ENCODE data around the gene DOC2B. TPM values are rescaled to one million over a fixed set of nuclear protein-coding genes. Genes with fewer than 3 reads are reported as not detected.
A peak's percentile ranks its signal among the peaks of the same experiment; 100 is the strongest.
"Not testable (repeated sequence)": the region's sequence is repeated elsewhere in the genome, so short reads cannot be mapped to it uniquely, and the experiment has no call there.

Gene DOC2B
- total RNA-seq, 1 donor from 2014 or later = 59.6 TPM

GRCh38 chr17:144936-145670, 36.3 kb downstream of the DOC2B start:
- H3K27ac Mint-ChIP-seq = no peak overlapping the region
- no peak for TF ChIP-seq CTCF (IDR thresholded peaks at IDR 0.05; ENCODE audit: unreplicated experiment)
- H3K4me3 Mint-ChIP-seq = no peak overlapping the region
- no peaks in the 10 kb centered on the region for H3K9me3 Mint-ChIP-seq
- DNase-seq (ENCODE audit: low spot score in 2 of 2, unreplicated experiment in 2 of 2) = peak in 1 of 2 experiments; percentile 34
- H3K36me3 Mint-ChIP-seq = peaks cover 7% of the 10 kb centered on the region
- no peaks in the 10 kb centered on the region for H3K27me3 Mint-ChIP-seq (ENCODE audit: low read depth)
- H3K4me1 Mint-ChIP-seq = no peaks in the 10 kb centered on the region

DNA sequence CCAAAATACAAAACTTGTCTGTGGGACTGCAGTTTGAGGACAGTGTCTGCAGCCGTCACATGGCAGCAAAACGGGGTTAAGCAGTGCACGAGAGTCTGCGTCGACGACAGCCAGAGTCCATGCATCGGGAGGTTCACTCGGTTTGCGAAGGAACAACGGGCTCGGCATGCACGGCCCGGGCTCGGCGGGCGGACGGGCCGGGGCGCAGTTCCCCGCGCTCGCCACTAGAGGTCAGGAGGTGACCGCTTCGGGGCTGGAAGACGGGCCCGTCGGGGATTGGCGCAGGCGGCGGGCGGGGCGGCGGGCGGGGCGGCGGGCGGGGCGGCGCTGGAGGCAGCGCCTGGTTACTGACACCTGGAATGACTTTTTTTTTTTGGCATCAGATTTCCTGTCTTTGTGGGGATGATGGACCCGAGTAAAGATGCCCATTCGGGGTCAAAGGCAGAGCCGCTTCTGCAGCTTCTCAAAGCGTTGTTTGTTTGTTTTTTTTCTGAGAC, 37.6 kb downstream of the DOC2B start:
- peaks cover 8% of the 10 kb centered on the region for H3K27me3 Mint-ChIP-seq (ENCODE audit: low read depth)
- H3K36me3 Mint-ChIP-seq = peaks cover 3% of the 10 kb centered on the region
- DNase-seq (ENCODE audit: low spot score in 2 of 2, unreplicated experiment in 2 of 2) = peak; percentile 71 to 97
- no peaks in the 10 kb centered on the region for H3K9me3 Mint-ChIP-seq
- no peaks in the 10 kb centered on the region for H3K4me1 Mint-ChIP-seq
- no peak overlapping the region for H3K4me3 Mint-ChIP-seq
- TF ChIP-seq CTCF (IDR thresholded peaks at IDR 0.05; ENCODE audit: unreplicated experiment) = peak; percentile 96
- no peak overlapping the region for H3K27ac Mint-ChIP-seq

DNA sequence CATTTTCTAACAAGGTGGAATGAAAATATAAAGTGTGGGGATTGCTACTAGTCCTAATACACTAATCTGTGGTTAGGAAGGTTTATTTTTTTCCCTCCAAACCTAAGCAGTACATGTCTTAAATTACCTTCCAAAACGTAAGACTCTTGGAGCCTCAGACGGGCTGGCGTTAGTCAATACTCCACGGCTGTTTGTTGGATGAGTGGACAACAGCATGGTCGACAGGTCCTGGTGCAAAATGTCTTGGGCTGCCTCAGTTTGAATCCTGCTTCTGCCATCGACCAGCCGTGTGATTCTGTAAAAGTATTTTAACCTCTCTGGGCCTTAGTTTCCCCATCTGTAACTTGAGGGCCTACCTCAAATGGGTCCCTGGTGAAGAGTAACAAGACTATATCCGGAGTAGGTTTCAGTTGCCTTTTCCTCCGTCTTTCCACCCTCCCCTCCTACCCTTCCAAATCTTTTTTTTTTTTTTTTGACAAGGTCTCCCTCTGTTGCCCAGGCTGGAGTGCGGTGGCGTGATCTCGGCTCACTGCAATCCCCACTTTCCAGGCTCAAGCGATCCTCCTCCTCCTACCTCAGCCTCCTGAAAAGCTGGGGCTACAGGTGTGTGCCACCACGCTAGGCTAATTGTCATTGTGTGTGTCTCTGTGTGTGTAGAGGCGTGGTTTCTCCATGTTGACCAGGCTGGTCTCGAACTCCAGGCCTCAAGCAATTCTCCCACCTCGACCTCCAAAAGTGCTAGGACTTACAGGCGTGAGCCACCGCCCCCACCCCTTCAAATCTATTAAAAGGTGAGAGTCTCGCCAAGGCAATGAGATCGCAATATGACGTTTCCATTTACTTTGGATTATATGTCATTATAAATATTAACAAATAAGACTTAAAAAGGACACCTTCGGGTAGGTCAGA, 38.3 kb downstream of the DOC2B start:
- DNase-seq (ENCODE audit: low spot score in 2 of 2, unreplicated experiment in 2 of 2) = peak in 1 of 2 experiments; percentile 27
- Mint-ChIP-seq H3K9me3 (no peaks in the 10 kb centered on the region), H3K36me3 (no peaks in the 10 kb centered on the region), H3K4me3 (no peak overlapping the region), H3K27me3 (ENCODE audit: low read depth) (peaks cover 8% of the 10 kb centered on the region), H3K4me1 (no peaks in the 10 kb centered on the region), H3K27ac (no peak overlapping the region)
- no peak for TF ChIP-seq CTCF (IDR thresholded peaks at IDR 0.05; ENCODE audit: unreplicated experiment)

- Mint-ChIP-seq H3K27me3 (ENCODE audit: low read depth) (peaks cover 8% of the 10 kb centered on the region), H3K27ac (no peak overlapping the region), H3K4me1 (no peaks in the 10 kb centered on the region), H3K36me3 (no peaks in the 10 kb centered on the region), H3K9me3 (no peaks in the 10 kb centered on the region), H3K4me3 (no peak overlapping the region)
- TF ChIP-seq CTCF (IDR thresholded peaks at IDR 0.05; ENCODE audit: unreplicated experiment) = no peak
- DNase-seq (ENCODE audit: low spot score in 2 of 2, unreplicated experiment in 2 of 2) = peak in 1 of 2 experiments; percentile 30
These were observed 39.3 kb downstream of the DOC2B start for GRCh38 chr17:142102-142661.

DNA sequence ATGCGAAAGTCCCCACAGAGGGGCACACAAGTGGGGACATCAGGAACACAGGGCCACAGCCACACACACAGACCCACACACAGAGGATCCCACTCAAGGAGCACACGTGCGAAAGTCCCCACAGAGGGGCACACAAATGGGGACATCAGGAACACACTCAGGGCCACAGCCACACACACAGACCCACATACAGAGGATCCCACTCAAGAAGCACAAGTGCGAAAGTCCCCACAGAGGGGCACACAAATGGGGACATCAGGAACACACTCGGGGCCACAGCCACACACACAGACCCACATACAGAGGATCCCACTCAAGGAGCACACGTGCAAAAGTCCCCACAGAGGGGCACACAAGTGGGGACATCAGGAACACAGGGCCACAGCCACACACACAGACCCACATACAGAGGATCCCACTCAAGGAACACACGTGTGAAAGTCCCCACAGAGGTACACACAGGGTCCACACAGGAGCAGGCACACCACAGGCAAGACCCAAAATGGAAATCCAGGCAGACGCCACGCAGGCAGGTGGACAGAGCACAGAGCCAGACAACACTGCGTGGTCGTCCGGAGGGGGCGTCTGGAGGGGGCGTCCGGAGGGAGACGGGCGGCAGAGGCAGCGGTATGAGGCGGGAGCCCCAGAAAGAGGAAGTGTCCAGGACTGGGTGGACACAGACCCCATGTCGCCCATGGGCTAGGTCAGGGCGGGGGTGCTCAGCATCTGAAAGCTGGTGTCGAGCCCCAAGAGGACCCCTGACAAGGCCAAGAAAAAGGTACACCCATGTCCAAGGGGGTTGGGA, 41.8 kb downstream of the DOC2B start:
- H3K27ac Mint-ChIP-seq, H3K4me3 Mint-ChIP-seq: not testable (repeated sequence)

GRCh38 chr17:137166-137807, 44.2 kb downstream of the DOC2B start, which contains the start of gene SCGB1C2:
SCGB1C2 (plus strand) TSS chr17:137569; CDS start chr17:137591, 22 bp downstream.
- not testable (repeated sequence) for H3K9me3 Mint-ChIP-seq; H3K4me3 Mint-ChIP-seq; H3K4me1 Mint-ChIP-seq; H3K36me3 Mint-ChIP-seq; H3K27ac Mint-ChIP-seq; H3K27me3 Mint-ChIP-seq (ENCODE audit: low read depth)
- DNase-seq (ENCODE audit: low spot score in 2 of 2, unreplicated experiment in 2 of 2) = peak in 1 of 2 experiments; percentile 16

More for the DNA sequence above, 41.8 kb downstream of the DOC2B start:
- peak in 1 of 2 experiments; percentile 33 for DNase-seq (ENCODE audit: low spot score in 2 of 2, unreplicated experiment in 2 of 2)
- not testable (repeated sequence) for H3K27me3 Mint-ChIP-seq (ENCODE audit: low read depth); H3K36me3 Mint-ChIP-seq; H3K9me3 Mint-ChIP-seq; H3K4me1 Mint-ChIP-seq
